GM12801 (cell line): ENCODE data around the gene FRMD4B.

Source experiments
- CTCF ChIP-seq: IDR thresholded peaks from one replicate; pipeline ENCODE4 v1.5.1; 2011; ENCODE audit warnings: control low read depth; ENCODE audit not compliant: insufficient read length; ENCODE audit errors: extremely low read depth

The FRMD4B gene

GRCh38 chr3:69179740-69180372 lies 206.0 kb downstream of the FRMD4B start:
- no peak for TF ChIP-seq CTCF

GRCh38 chr3:69178838-69179739 lies 206.8 kb downstream of the FRMD4B start:
- no peak for TF ChIP-seq CTCF

DNA sequence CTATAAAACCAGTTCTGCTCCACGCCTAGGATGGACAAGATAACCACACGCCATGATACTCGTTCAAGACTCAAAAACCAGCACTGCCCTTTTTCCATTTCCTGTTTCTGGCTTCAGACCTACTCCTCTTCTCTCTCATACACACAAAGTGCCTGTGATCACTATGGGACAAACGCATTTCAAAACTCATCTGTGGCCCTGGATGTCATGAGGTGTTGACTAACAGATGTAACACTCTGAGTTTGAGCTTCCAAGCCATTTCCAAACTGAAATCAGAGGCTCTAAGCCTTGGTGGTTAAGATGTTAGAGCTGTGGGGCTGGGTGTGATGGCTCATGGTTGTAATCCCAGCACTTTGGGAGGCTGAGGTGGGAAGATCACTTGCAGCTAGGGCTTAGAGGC lies 207.8 kb downstream of the FRMD4B start:
- TF ChIP-seq CTCF, result no peak

DNA sequence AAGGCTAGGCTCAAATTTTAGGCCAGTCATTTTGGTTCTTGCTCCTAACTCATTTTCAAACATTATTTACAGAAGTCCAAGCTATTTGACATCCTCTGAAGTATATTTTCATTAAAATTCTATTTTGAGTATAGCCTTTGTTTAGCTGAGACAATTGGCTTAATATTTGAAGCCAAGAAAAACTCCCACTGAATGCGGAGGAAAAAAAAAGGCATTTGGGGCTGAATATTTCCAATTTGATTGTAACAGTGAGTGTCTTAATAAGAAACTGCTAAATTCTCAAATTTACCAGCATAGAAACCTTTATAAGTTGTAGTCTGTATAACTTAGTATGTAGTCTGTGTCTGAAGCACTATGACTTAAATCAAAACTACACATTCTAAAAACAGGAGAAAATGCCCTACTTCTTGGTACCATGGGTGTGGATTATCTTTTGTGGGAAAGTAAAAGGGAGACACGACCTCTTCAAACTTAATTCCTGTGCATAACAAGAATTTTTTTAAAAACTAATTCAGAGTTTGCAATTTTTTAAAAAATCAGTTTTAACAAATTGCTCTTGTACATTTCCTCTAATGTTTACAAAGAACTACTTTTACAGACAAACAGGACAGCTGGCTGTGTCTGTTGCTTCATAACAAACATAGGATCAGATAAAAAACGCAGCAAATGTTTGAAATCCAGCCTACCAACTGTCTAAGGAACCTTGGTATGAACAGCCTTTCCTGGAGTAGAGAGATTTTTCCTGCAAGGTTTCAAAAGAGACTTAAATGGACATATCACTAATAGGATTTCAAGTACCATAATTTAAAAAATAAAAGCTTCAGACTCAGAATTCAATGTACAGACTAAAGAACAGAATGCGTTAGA lies 210.8 kb downstream of the FRMD4B start:
- no peak for TF ChIP-seq CTCF

DNA sequence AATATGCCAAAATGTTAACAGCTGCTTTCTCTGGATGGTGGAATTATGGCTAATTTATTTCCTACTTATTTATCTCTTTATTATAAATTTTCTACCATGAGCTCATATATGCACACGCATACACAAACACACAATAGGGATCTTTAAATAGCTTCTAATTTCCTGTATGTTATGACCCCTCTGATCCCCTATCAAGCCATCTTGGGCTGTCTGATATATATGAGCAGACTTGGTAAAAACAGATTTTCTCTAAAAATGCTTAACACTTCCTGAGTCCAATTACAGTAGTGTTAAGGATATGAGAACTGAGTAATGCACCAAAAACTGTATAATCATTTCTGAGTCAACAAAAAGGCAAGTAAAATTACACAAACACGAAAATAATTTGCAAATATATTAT lies 211.4 kb downstream of the FRMD4B start:
- no peak for TF ChIP-seq CTCF

GRCh38 chr3:69172058-69172457 lies 213.8 kb downstream of the FRMD4B start:
- no peak for TF ChIP-seq CTCF

- no peak for TF ChIP-seq CTCF
Measured at GRCh38 chr3:69166446-69166845, 219.4 kb downstream of the FRMD4B start.
